ENCODE results near the gene HID1. TPM values are rescaled to one million over a fixed set of nuclear protein-coding genes. Genes with fewer than 3 reads are reported as not detected.

Gene HID1
- polyA plus RNA-seq, 1 donor from 2014 or later = 26.6 TPM

DNA sequence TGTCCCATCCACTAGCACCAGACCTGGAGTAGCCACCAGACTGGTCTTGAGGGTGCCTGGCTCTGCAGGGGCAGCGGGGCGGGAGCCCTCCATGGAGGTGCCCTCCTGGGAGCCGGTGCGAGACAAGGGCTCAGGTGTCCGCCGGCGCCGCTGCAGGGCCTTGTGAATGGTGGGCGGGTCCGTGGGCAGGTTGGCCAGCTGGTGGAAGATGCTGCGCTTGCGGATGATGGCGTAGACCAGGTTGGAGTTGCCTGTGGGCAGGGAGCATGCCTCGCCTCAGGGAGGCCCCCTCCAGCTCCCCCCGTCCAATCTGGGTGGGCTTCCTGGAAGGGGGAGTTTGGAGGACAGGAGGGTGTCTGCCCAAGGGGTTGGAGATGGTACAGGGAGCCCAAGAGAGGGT is 18.4 kb downstream of the HID1 start:
- no peak overlapping the region for H3K4me2 ChIP-seq (ENCODE audit: low read length)
- H4K20me1 ChIP-seq (ENCODE audit: insufficient read depth) = no peaks in the 10 kb centered on the region
- H3K36me3 ChIP-seq (ENCODE audit: insufficient read depth, low read length) = no peaks in the 10 kb centered on the region
- no peaks in the 10 kb centered on the region for H3K9me3 ChIP-seq (ENCODE audit: low read length)
- H3K9ac ChIP-seq (ENCODE audit: low read length) = no peak overlapping the region
- H3K27ac ChIP-seq (ENCODE audit: low read length) = no peak overlapping the region
- H3K9me2 ChIP-seq (ENCODE audit: insufficient read depth, low read length) = no peaks in the 10 kb centered on the region
- H3F3A ChIP-seq (ENCODE audit: insufficient read depth, low read length, poor library complexity, severe bottlenecking) = no peaks in the 10 kb centered on the region
- H2AFZ ChIP-seq (ENCODE audit: low read depth, low read length) = no peak overlapping the region
- no peak overlapping the region for H3K4me3 ChIP-seq (ENCODE audit: low read length)
- H3K27me3 ChIP-seq (ENCODE audit: insufficient read depth, low read depth, low read length) = no peaks in the 10 kb centered on the region
- TF ChIP-seq SMC3 (conservative IDR thresholded peaks at IDR 0.05; ENCODE audit: poor library complexity) (no peak), POLR2AphosphoS5 (IDR thresholded peaks at IDR 0.05) (no peak), MXI1 (conservative IDR thresholded peaks at IDR 0.05; ENCODE audit: poor library complexity, severe bottlenecking) (no peak), TAF1 (IDR thresholded peaks at IDR 0.05; ENCODE audit: low read depth) (no peak), EP300 (conservative IDR thresholded peaks at IDR 0.05; ENCODE audit: poor library complexity, severe bottlenecking) (no peak), EZH2 (IDR thresholded peaks at IDR 0.05; ENCODE audit: borderline replicate concordance, insufficient read depth, low read length, poor library complexity, severe bottlenecking) (no peak), RAD21 (conservative IDR thresholded peaks at IDR 0.05) (no peak)
- TF ChIP-seq, protein P1, sequence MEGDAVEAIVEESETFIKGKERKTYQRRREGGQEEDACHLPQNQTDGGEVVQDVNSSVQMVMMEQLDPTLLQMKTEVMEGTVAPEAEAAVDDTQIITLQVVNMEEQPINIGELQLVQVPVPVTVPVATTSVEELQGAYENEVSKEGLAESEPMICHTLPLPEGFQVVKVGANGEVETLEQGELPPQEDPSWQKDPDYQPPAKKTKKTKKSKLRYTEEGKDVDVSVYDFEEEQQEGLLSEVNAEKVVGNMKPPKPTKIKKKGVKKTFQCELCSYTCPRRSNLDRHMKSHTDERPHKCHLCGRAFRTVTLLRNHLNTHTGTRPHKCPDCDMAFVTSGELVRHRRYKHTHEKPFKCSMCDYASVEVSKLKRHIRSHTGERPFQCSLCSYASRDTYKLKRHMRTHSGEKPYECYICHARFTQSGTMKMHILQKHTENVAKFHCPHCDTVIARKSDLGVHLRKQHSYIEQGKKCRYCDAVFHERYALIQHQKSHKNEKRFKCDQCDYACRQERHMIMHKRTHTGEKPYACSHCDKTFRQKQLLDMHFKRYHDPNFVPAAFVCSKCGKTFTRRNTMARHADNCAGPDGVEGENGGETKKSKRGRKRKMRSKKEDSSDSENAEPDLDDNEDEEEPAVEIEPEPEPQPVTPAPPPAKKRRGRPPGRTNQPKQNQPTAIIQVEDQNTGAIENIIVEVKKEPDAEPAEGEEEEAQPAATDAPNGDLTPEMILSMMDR (IDR thresholded peaks at IDR 0.05; ENCODE audit: poor library complexity, severe bottlenecking) = no peak
- TF ChIP-seq, protein P2, sequence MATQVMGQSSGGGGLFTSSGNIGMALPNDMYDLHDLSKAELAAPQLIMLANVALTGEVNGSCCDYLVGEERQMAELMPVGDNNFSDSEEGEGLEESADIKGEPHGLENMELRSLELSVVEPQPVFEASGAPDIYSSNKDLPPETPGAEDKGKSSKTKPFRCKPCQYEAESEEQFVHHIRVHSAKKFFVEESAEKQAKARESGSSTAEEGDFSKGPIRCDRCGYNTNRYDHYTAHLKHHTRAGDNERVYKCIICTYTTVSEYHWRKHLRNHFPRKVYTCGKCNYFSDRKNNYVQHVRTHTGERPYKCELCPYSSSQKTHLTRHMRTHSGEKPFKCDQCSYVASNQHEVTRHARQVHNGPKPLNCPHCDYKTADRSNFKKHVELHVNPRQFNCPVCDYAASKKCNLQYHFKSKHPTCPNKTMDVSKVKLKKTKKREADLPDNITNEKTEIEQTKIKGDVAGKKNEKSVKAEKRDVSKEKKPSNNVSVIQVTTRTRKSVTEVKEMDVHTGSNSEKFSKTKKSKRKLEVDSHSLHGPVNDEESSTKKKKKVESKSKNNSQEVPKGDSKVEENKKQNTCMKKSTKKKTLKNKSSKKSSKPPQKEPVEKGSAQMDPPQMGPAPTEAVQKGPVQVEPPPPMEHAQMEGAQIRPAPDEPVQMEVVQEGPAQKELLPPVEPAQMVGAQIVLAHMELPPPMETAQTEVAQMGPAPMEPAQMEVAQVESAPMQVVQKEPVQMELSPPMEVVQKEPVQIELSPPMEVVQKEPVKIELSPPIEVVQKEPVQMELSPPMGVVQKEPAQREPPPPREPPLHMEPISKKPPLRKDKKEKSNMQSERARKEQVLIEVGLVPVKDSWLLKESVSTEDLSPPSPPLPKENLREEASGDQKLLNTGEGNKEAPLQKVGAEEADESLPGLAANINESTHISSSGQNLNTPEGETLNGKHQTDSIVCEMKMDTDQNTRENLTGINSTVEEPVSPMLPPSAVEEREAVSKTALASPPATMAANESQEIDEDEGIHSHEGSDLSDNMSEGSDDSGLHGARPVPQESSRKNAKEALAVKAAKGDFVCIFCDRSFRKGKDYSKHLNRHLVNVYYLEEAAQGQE (IDR thresholded peaks at IDR 0.05; ENCODE audit: borderline replicate concordance) = no peak
- no peaks in the 10 kb centered on the region for H3K79me2 ChIP-seq (replicated peaks; ENCODE audit: insufficient read depth, low read length)

DNA sequence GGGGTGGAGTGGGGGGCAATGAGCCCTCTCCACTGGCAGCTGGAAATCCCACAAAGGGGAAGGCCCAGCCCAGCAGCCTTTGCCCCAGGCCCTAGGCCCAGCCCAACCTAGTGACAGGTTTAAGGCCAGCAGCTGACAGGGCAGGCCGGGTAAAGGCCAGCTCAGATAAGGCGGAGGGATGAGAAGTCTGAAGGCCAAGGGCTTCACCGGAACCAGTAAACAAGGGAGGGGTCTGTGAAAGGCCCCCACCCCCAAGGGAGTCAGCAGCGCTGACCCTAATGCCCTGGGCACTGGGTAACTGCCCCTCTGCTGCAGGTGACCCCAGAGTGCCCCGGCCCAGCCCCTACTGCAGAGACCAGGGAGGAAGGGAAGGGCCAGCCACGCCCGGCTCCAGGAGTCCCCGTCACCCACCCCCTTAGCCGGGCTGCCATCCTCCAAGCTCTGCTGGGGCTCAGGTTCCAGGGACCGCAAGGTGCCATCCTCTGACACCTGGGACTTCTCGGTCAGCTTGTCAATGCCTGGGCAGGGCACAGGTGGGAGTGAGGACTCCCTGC is 19.3 kb downstream of the HID1 start:
- no peaks in the 10 kb centered on the region for H4K20me1 ChIP-seq (ENCODE audit: insufficient read depth)

More for the DNA sequence above, 19.3 kb downstream of the HID1 start:
- no peaks in the 10 kb centered on the region for H3K27me3 ChIP-seq (ENCODE audit: insufficient read depth, low read depth, low read length)
- no peaks in the 10 kb centered on the region for H3K9me3 ChIP-seq (ENCODE audit: low read length)
- H3K9ac ChIP-seq (ENCODE audit: low read length) = no peak overlapping the region
- H3K4me2 ChIP-seq (ENCODE audit: low read length) = no peak overlapping the region
- H3F3A ChIP-seq (ENCODE audit: insufficient read depth, low read length, poor library complexity, severe bottlenecking) = no peaks in the 10 kb centered on the region
- no peak overlapping the region for H3K27ac ChIP-seq (ENCODE audit: low read length)
- no peaks in the 10 kb centered on the region for H3K79me2 ChIP-seq (replicated peaks; ENCODE audit: insufficient read depth, low read length)
- no peaks in the 10 kb centered on the region for H3K36me3 ChIP-seq (ENCODE audit: insufficient read depth, low read length)
- no peak overlapping the region for H2AFZ ChIP-seq (ENCODE audit: low read depth, low read length)
- no peaks in the 10 kb centered on the region for H3K9me2 ChIP-seq (ENCODE audit: insufficient read depth, low read length)
- TF ChIP-seq, protein P1 (IDR thresholded peaks at IDR 0.05; ENCODE audit: poor library complexity, severe bottlenecking) = no peak
- TF ChIP-seq RAD21 (conservative IDR thresholded peaks at IDR 0.05) = no peak
- no peak for TF ChIP-seq EP300 (conservative IDR thresholded peaks at IDR 0.05; ENCODE audit: poor library complexity, severe bottlenecking)
- no peak for TF ChIP-seq EZH2 (IDR thresholded peaks at IDR 0.05; ENCODE audit: borderline replicate concordance, insufficient read depth, low read length, poor library complexity, severe bottlenecking)
- no peak for TF ChIP-seq SMC3 (conservative IDR thresholded peaks at IDR 0.05; ENCODE audit: poor library complexity)
- TF ChIP-seq, protein P2 (IDR thresholded peaks at IDR 0.05; ENCODE audit: borderline replicate concordance) = no peak
- TF ChIP-seq MXI1 (conservative IDR thresholded peaks at IDR 0.05; ENCODE audit: poor library complexity, severe bottlenecking) = no peak
- no peak for TF ChIP-seq TAF1 (IDR thresholded peaks at IDR 0.05; ENCODE audit: low read depth)
- no peak for TF ChIP-seq POLR2AphosphoS5 (IDR thresholded peaks at IDR 0.05)
- no peak overlapping the region for H3K4me3 ChIP-seq (ENCODE audit: low read length)

All from neural cell (in vitro differentiated cells).